NT2/D1 (cell line): Measurements from ENCODE around the gene PLA2G4A.

Experiments
- DNase-seq: peaks from one replicate; pipeline ENCODE4 v3.0.0-alpha.2; 2011; ENCODE audit warnings: low read depth, low spot score
- H3K27me3 ChIP-seq: 2 replicates; pipeline ENCODE4 v1.6.0; 2011; ENCODE audit warnings: mild to moderate bottlenecking; ENCODE audit not compliant: insufficient read length, insufficient read depth
- H3K36me3 ChIP-seq: 2 replicates; pipeline ENCODE4 v1.6.1; 2011; ENCODE audit warnings: mild to moderate bottlenecking, low read length, mixed read lengths; ENCODE audit not compliant: insufficient read depth, insufficient read length
- H3K4me1 ChIP-seq: 2 replicates; pipeline ENCODE4 v1.5.1; 2011; ENCODE audit not compliant: insufficient read depth, insufficient read length
- H3K4me3 ChIP-seq: 2 replicates; pipeline ENCODE4 v1.5.1; 2011; ENCODE audit warnings: low read depth; ENCODE audit not compliant: insufficient read length
- H3K9ac ChIP-seq: 2 replicates; pipeline ENCODE4 v1.6.0; 2011; ENCODE audit warnings: low read depth; ENCODE audit not compliant: insufficient read length
- H3K9me3 ChIP-seq: 2 replicates; pipeline ENCODE4 v1.5.1; 2011; ENCODE audit warnings: mild to moderate bottlenecking, low read length; ENCODE audit not compliant: insufficient read depth
- SUZ12 ChIP-seq: IDR thresholded peaks from 2 replicates; pipeline ENCODE4 v1.6.1; 2011; ENCODE audit not compliant: insufficient read length, insufficient read depth; ENCODE audit errors: extremely low read depth
- YY1 ChIP-seq: IDR thresholded peaks from 2 replicates; pipeline ENCODE4 v1.6.1; 2011; ENCODE audit not compliant: insufficient read length, insufficient read depth
- ZNF274 ChIP-seq: IDR thresholded peaks from 2 replicates; pipeline ENCODE4 v1.6.1; 2011; ENCODE audit warnings: mild to moderate bottlenecking, low read depth, low read length

PLA2G4A gene

GRCh38 chr1:186888367-186888766 is 59.6 kb downstream of the PLA2G4A start:
- no peaks in the 10 kb centered on the region for H3K4me1 ChIP-seq
- no peak overlapping the region for H3K9ac ChIP-seq
- H3K36me3 ChIP-seq: no peaks in the 10 kb centered on the region
- no peaks in the 10 kb centered on the region for H3K27me3 ChIP-seq
- no peak overlapping the region for H3K4me3 ChIP-seq
- no peaks in the 10 kb centered on the region for H3K9me3 ChIP-seq
- TF ChIP-seq ZNF274 (no peak), YY1 (no peak), SUZ12 (no peak)
- DNase-seq: no peak

GRCh38 chr1:186892936-186893335 is 64.2 kb downstream of the PLA2G4A start:
- no peak for DNase-seq
- TF ChIP-seq YY1: no peak
- TF ChIP-seq ZNF274: no peak
- TF ChIP-seq SUZ12: no peak
- no peaks in the 10 kb centered on the region for H3K36me3 ChIP-seq
- H3K9me3 ChIP-seq: no peaks in the 10 kb centered on the region
- no peaks in the 10 kb centered on the region for H3K27me3 ChIP-seq
- no peaks in the 10 kb centered on the region for H3K4me1 ChIP-seq
- H3K9ac ChIP-seq: no peak overlapping the region
- H3K4me3 ChIP-seq: no peak overlapping the region

- H3K9me3 ChIP-seq: no peaks in the 10 kb centered on the region
- H3K4me1 ChIP-seq: no peaks in the 10 kb centered on the region
- no peaks in the 10 kb centered on the region for H3K27me3 ChIP-seq
- no peaks in the 10 kb centered on the region for H3K36me3 ChIP-seq
- DNase-seq: no peak
- no peak overlapping the region for H3K4me3 ChIP-seq
- H3K9ac ChIP-seq: no peak overlapping the region
- TF ChIP-seq SUZ12 (no peak), ZNF274 (no peak)
Measured at GRCh38 chr1:186894415-186894814, 65.7 kb downstream of the PLA2G4A start.

- Histone ChIP-seq H3K4me3 (no peak overlapping the region), H3K4me1 (no peaks in the 10 kb centered on the region), H3K27me3 (no peaks in the 10 kb centered on the region), H3K9me3 (no peaks in the 10 kb centered on the region), H3K9ac (no peak overlapping the region), H3K36me3 (no peaks in the 10 kb centered on the region)
- no peak for DNase-seq
- TF ChIP-seq ZNF274 (no peak), YY1 (no peak), SUZ12 (no peak)
Measured at GRCh38 chr1:186896211-186896610, 67.5 kb downstream of the PLA2G4A start.

- Histone ChIP-seq H3K4me3 (no peak overlapping the region), H3K36me3 (no peaks in the 10 kb centered on the region), H3K27me3 (no peaks in the 10 kb centered on the region), H3K9ac (no peak overlapping the region), H3K4me1 (no peaks in the 10 kb centered on the region), H3K9me3 (no peaks in the 10 kb centered on the region)
- DNase-seq: no peak
- no peak for TF ChIP-seq SUZ12
- TF ChIP-seq ZNF274: no peak
- TF ChIP-seq YY1: no peak
Measured at GRCh38 chr1:186897008-186897407, 68.3 kb downstream of the PLA2G4A start.

- DNase-seq: no peak
- TF ChIP-seq ZNF274 (no peak), YY1 (no peak), SUZ12 (no peak)
- H3K36me3 ChIP-seq: no peaks in the 10 kb centered on the region
- H3K9ac ChIP-seq: no peak overlapping the region
- no peaks in the 10 kb centered on the region for H3K4me1 ChIP-seq
- no peaks in the 10 kb centered on the region for H3K27me3 ChIP-seq
- H3K4me3 ChIP-seq: no peak overlapping the region
- H3K9me3 ChIP-seq: no peaks in the 10 kb centered on the region
Measured at GRCh38 chr1:186899577-186899976, 70.8 kb downstream of the PLA2G4A start.

GRCh38 chr1:186899977-186900376 is 71.2 kb downstream of the PLA2G4A start:
- DNase-seq: no peak
- Histone ChIP-seq H3K27me3 (no peaks in the 10 kb centered on the region), H3K9ac (no peak overlapping the region), H3K4me1 (no peaks in the 10 kb centered on the region), H3K4me3 (no peak overlapping the region), H3K36me3 (no peaks in the 10 kb centered on the region), H3K9me3 (no peaks in the 10 kb centered on the region)
- TF ChIP-seq ZNF274 (no peak), YY1 (no peak), SUZ12 (no peak)

GRCh38 chr1:186900539-186901237 is 71.9 kb downstream of the PLA2G4A start:
- Histone ChIP-seq H3K36me3 (no peaks in the 10 kb centered on the region), H3K9me3 (no peaks in the 10 kb centered on the region), H3K9ac (no peak overlapping the region), H3K4me1 (no peaks in the 10 kb centered on the region), H3K27me3 (no peaks in the 10 kb centered on the region), H3K4me3 (no peak overlapping the region)
- TF ChIP-seq YY1: no peak
- no peak for TF ChIP-seq ZNF274
- no peak for TF ChIP-seq SUZ12
- DNase-seq: no peak
